Measurements from ENCODE around the gene PTPRB. TPM values are rescaled to one million over a fixed set of nuclear protein-coding genes. Genes with fewer than 3 reads are reported as not detected.
A peak's percentile ranks its signal among the peaks of the same experiment; 100 is the strongest.

PTPRB gene
- total and polyA plus RNA-seq, 2 donors (not counting 1 experiment from before 2014, with no cell fraction given), result 0.66 to 1.6 TPM

- TF ChIP-seq CTCF (conservative IDR thresholded peaks at IDR 0.05 in 1 of 2, IDR thresholded peaks at IDR 0.05 in 1 of 2; ENCODE audit: low read depth in 1 of 2, low read length in 2 of 2), result no peak
- TF ChIP-seq EZH2 (IDR thresholded peaks at IDR 0.05; ENCODE audit: low read length, missing control alignments), result no peak
- H3K4me2 ChIP-seq (ENCODE audit: extremely low read depth, insufficient read depth, low read length), result no peak overlapping the region
- no peak overlapping the region for H3K4me3 ChIP-seq (replicated peaks in 1 of 4; ENCODE audit: control extremely low read depth in 1 of 4, insufficient read depth in 1 of 4, low read depth in 3 of 4, low read length in 4 of 4)
Measured at GRCh38 chr12:70577283-70577634, 60.0 kb downstream of the PTPRB start.

GRCh38 chr12:70576341-70577282 is 60.6 kb downstream of the PTPRB start:
- no peak overlapping the region for H3K4me2 ChIP-seq (ENCODE audit: extremely low read depth, insufficient read depth, low read length)
- H3K27me3 ChIP-seq (ENCODE audit: control insufficient read depth, insufficient read depth, low read length), result no peaks in the 10 kb centered on the region
- no peaks in the 10 kb centered on the region for H3K36me3 ChIP-seq (ENCODE audit: control insufficient read depth, insufficient read depth, low read length)
- H3K4me3 ChIP-seq (replicated peaks in 1 of 4; ENCODE audit: control extremely low read depth in 1 of 4, insufficient read depth in 1 of 4, low read depth in 3 of 4, low read length in 4 of 4), result no peak overlapping the region
- no peak overlapping the region for H3K27ac ChIP-seq (ENCODE audit: insufficient read depth, low read length)
- no peaks in the 10 kb centered on the region for H3K4me1 ChIP-seq (ENCODE audit: control insufficient read depth, extremely low read depth, insufficient read depth, low read length)
- H3K79me2 ChIP-seq (ENCODE audit: control insufficient read depth, insufficient read depth, low read length), result no peaks in the 10 kb centered on the region
- no peaks in the 10 kb centered on the region for H4K20me1 ChIP-seq (ENCODE audit: control insufficient read depth, extremely low read depth, insufficient read depth, low read length)
- peak; percentile 81 to 87 for DNase-seq (ENCODE audit: low read depth in 2 of 2)
- H3K9me3 ChIP-seq (ENCODE audit: control insufficient read depth, insufficient read depth, low read depth, low read length), result no peaks in the 10 kb centered on the region
- H2AFZ ChIP-seq (ENCODE audit: low read length), result no peak overlapping the region
- H3K9ac ChIP-seq (ENCODE audit: insufficient read depth, low read length), result no peak overlapping the region
- peak; percentile 78 to 91 for TF ChIP-seq CTCF (conservative IDR thresholded peaks at IDR 0.05 in 1 of 2, IDR thresholded peaks at IDR 0.05 in 1 of 2; ENCODE audit: low read depth in 1 of 2, low read length in 2 of 2)
- TF ChIP-seq EZH2 (IDR thresholded peaks at IDR 0.05; ENCODE audit: low read length, missing control alignments), result no peak

More at GRCh38 chr12:70577283-70577634, 60.0 kb downstream of the PTPRB start:
- no peaks in the 10 kb centered on the region for H3K36me3 ChIP-seq (ENCODE audit: control insufficient read depth, insufficient read depth, low read length)
- H3K27me3 ChIP-seq (ENCODE audit: control insufficient read depth, insufficient read depth, low read length), result no peaks in the 10 kb centered on the region
- no peak overlapping the region for H2AFZ ChIP-seq (ENCODE audit: low read length)
- no peak overlapping the region for H3K27ac ChIP-seq (ENCODE audit: insufficient read depth, low read length)
- H3K79me2 ChIP-seq (ENCODE audit: control insufficient read depth, insufficient read depth, low read length), result no peaks in the 10 kb centered on the region
- no peaks in the 10 kb centered on the region for H3K9me3 ChIP-seq (ENCODE audit: control insufficient read depth, insufficient read depth, low read depth, low read length)
- no peak for DNase-seq (ENCODE audit: low read depth in 2 of 2)
- H4K20me1 ChIP-seq (ENCODE audit: control insufficient read depth, extremely low read depth, insufficient read depth, low read length), result no peaks in the 10 kb centered on the region
- H3K4me1 ChIP-seq (ENCODE audit: control insufficient read depth, extremely low read depth, insufficient read depth, low read length), result no peaks in the 10 kb centered on the region
- H3K9ac ChIP-seq (ENCODE audit: insufficient read depth, low read length), result no peak overlapping the region

- H3K9ac ChIP-seq (ENCODE audit: insufficient read depth, low read length), result no peak overlapping the region
- H3K27me3 ChIP-seq (ENCODE audit: control insufficient read depth, insufficient read depth, low read length), result no peaks in the 10 kb centered on the region
- no peak overlapping the region for H2AFZ ChIP-seq (ENCODE audit: low read length)
- H3K36me3 ChIP-seq (ENCODE audit: control insufficient read depth, insufficient read depth, low read length), result no peaks in the 10 kb centered on the region
- H3K79me2 ChIP-seq (ENCODE audit: control insufficient read depth, insufficient read depth, low read length), result no peaks in the 10 kb centered on the region
- TF ChIP-seq CTCF (conservative IDR thresholded peaks at IDR 0.05 in 1 of 2, IDR thresholded peaks at IDR 0.05 in 1 of 2; ENCODE audit: low read depth in 1 of 2, low read length in 2 of 2) (no peak), EZH2 (IDR thresholded peaks at IDR 0.05; ENCODE audit: low read length, missing control alignments) (no peak)
- no peak overlapping the region for H3K4me3 ChIP-seq (replicated peaks in 1 of 4; ENCODE audit: control extremely low read depth in 1 of 4, insufficient read depth in 1 of 4, low read depth in 3 of 4, low read length in 4 of 4)
- H3K27ac ChIP-seq (ENCODE audit: insufficient read depth, low read length), result no peak overlapping the region
- no peak for DNase-seq (ENCODE audit: low read depth in 2 of 2)
- H3K9me3 ChIP-seq (ENCODE audit: control insufficient read depth, insufficient read depth, low read depth, low read length), result no peaks in the 10 kb centered on the region
- no peaks in the 10 kb centered on the region for H3K4me1 ChIP-seq (ENCODE audit: control insufficient read depth, extremely low read depth, insufficient read depth, low read length)
- H4K20me1 ChIP-seq (ENCODE audit: control insufficient read depth, extremely low read depth, insufficient read depth, low read length), result no peaks in the 10 kb centered on the region
- H3K4me2 ChIP-seq (ENCODE audit: extremely low read depth, insufficient read depth, low read length), result no peak overlapping the region
Measured at GRCh38 chr12:70571705-70572268, 65.4 kb downstream of the PTPRB start.
